Neural crest cell (in vitro differentiated cells): ENCODE results near the gene GPR85. TPM values are rescaled to one million over a fixed set of nuclear protein-coding genes. Genes with fewer than 3 reads are reported as not detected.

Experiments
- DNase-seq: peaks from one replicate; pipeline ENCODE4 v3.0.0; 2021; ENCODE audit warnings: low read depth, mixed read lengths, low spot score
- H3K27ac Mint-ChIP-seq: one replicate; pipeline ENCODE4 v1.8.0; 2021; ENCODE audit warnings: mild to moderate bottlenecking, mixed read lengths; ENCODE audit not compliant: unreplicated experiment
- H3K27me3 Mint-ChIP-seq: 2 replicates; pipeline ENCODE4 v1.8.0; 2021; ENCODE audit warnings: low read depth, mild to moderate bottlenecking, mixed read lengths
- H3K36me3 Mint-ChIP-seq: 2 replicates; pipeline ENCODE4 v1.8.0; 2021; ENCODE audit warnings: low read depth, mild to moderate bottlenecking, mixed read lengths
- H3K4me1 Mint-ChIP-seq: 2 replicates; pipeline ENCODE4 v1.8.0; 2021; ENCODE audit warnings: mixed read lengths
- H3K4me3 Mint-ChIP-seq: one replicate; pipeline ENCODE4 v1.8.0; 2021; ENCODE audit warnings: mild to moderate bottlenecking, mixed read lengths
- H3K9me3 Mint-ChIP-seq: 2 replicates; pipeline ENCODE4 v1.8.0; 2021; ENCODE audit warnings: mixed read lengths
- total RNA-seq: library from RNA; stranded (reverse); gene quantifications from 2 replicates; pipeline ENCODE4 v1.2.1, GENCODE V29; 2021
- TF ChIP-seq, protein P1 (sequence below): fragments of 200-600 bp; sonication (generic); conservative IDR thresholded peaks from 2 replicates; pipeline ENCODE4 v1.5.0; 2021; ENCODE audit warnings: antibody characterized with exemption, mild to moderate bottlenecking

Gene GPR85
- total RNA-seq, 1 donor from 2014 or later = 2.5 TPM

DNA sequence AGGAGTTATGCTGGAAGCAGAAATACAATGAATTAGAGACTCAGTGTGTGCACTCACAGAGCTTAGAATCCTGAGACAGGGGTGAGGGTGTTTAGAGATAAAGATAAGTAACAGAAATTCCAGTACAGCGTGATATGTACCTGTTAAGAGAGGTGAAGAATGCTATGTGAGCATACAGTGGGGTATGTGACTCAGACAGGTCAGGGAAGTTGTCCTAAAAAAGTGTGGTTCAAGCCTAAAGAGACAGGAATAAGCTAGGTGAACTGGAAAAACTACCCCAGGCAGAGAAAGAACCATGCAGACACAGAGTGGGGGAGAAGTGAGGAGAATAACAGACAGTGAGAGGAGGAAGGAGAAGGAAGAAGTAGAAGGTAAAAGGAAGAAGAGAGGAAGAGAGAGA is 23.1 kb upstream of the GPR85 start:
- Mint-ChIP-seq H3K36me3 (peaks cover 10% of the 10 kb centered on the region), H3K4me1 (no peaks in the 10 kb centered on the region), H3K27me3 (no peaks in the 10 kb centered on the region), H3K27ac (no peak overlapping the region), H3K9me3 (no peaks in the 10 kb centered on the region), H3K4me3 (no peak overlapping the region)
- DNase-seq = no peak
- TF ChIP-seq, protein P1, sequence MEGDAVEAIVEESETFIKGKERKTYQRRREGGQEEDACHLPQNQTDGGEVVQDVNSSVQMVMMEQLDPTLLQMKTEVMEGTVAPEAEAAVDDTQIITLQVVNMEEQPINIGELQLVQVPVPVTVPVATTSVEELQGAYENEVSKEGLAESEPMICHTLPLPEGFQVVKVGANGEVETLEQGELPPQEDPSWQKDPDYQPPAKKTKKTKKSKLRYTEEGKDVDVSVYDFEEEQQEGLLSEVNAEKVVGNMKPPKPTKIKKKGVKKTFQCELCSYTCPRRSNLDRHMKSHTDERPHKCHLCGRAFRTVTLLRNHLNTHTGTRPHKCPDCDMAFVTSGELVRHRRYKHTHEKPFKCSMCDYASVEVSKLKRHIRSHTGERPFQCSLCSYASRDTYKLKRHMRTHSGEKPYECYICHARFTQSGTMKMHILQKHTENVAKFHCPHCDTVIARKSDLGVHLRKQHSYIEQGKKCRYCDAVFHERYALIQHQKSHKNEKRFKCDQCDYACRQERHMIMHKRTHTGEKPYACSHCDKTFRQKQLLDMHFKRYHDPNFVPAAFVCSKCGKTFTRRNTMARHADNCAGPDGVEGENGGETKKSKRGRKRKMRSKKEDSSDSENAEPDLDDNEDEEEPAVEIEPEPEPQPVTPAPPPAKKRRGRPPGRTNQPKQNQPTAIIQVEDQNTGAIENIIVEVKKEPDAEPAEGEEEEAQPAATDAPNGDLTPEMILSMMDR = no peak

- Mint-ChIP-seq H3K4me3 (no peak overlapping the region), H3K27ac (no peak overlapping the region), H3K36me3 (no peaks in the 10 kb centered on the region), H3K4me1 (no peaks in the 10 kb centered on the region), H3K9me3 (no peaks in the 10 kb centered on the region), H3K27me3 (no peaks in the 10 kb centered on the region)
- no peak for DNase-seq
- TF ChIP-seq, protein P1 = no peak
Measured at GRCh38 chr7:113100121-113100603, 13.5 kb upstream of the GPR85 start.

- no peak overlapping the region for H3K27ac Mint-ChIP-seq
- no peak overlapping the region for H3K4me3 Mint-ChIP-seq
- TF ChIP-seq, protein P1 = no peak
- H3K36me3 Mint-ChIP-seq = no peaks in the 10 kb centered on the region
- H3K4me1 Mint-ChIP-seq = no peaks in the 10 kb centered on the region
- no peaks in the 10 kb centered on the region for H3K27me3 Mint-ChIP-seq
- DNase-seq = no peak
- no peaks in the 10 kb centered on the region for H3K9me3 Mint-ChIP-seq
Measured at GRCh38 chr7:113099284-113099919, 12.8 kb upstream of the GPR85 start.

GRCh38 chr7:113094517-113095249 is 8.1 kb upstream of the GPR85 start:
- Mint-ChIP-seq H3K27ac (no peak overlapping the region), H3K4me3 (no peak overlapping the region), H3K4me1 (no peaks in the 10 kb centered on the region), H3K36me3 (no peaks in the 10 kb centered on the region), H3K27me3 (no peaks in the 10 kb centered on the region), H3K9me3 (no peaks in the 10 kb centered on the region)
- TF ChIP-seq, protein P1 = no peak
- DNase-seq = no peak

DNA sequence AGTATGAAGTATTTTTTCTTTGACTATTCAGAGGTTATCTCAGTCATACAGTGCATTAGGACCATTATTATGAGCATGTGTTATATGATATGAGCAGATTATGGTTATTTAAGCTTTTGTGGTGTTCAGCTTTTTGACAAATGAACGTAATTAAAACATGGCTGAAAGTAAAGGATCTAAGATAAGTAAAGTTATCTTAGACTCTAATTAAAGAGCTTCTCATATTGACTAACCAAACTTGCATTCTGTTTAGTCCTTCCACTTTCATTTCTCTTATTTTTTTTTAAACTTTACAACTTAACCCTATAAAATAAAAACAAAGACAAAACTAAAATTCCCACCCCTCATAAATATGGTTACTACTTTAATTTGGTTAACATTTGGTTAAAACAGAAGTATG is 6.9 kb upstream of the GPR85 start:
- no peak overlapping the region for H3K27ac Mint-ChIP-seq
- no peaks in the 10 kb centered on the region for H3K4me1 Mint-ChIP-seq
- no peak for DNase-seq
- TF ChIP-seq, protein P1 = no peak
- no peak overlapping the region for H3K4me3 Mint-ChIP-seq
- no peaks in the 10 kb centered on the region for H3K9me3 Mint-ChIP-seq
- H3K27me3 Mint-ChIP-seq = no peaks in the 10 kb centered on the region
- no peaks in the 10 kb centered on the region for H3K36me3 Mint-ChIP-seq
